ENCODE results near the gene SMYD3.

DNA sequence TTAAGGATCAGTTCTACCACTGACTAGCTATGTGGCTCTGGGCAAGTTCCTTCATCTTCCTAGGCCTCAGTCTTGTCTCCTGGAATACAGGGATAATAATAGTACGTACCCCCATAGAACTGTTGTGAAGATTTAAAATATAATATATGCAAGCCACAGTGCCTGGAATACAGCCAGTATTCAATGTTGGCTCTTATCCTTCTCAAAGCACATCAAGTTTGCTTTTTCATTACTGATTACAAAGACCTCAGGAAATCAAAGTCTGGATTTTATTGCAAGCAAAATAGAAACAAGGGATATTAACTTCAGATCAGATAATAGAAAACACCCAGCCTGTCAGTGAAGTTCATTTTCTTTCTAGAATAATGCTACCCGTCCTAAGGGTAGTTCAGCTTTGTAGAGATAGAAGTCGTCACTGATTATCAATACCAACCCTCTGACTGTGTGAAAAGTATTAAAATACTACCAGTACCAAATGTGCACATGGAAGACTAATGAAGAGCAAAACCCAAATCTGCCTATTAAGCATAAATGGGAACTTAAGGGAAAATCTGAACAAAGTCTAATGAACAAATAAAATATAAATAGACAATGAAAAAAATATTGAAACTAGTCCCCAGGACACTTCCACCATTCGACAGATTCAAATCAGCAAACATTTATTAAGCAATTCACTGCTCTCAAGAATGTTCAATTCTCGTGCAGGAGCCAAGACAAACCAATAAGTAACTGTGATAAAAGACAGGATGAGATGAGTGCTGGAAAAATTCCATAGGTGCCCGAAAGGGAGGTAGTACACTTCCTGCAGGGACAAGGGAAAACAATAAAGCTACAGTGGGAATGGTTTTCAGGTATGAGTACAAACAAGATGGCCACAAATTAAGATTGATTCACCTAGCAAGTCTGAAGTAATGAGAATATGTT lies 206.2 kb downstream of the SMYD3 start:
- TF ChIP-seq, protein P1, sequence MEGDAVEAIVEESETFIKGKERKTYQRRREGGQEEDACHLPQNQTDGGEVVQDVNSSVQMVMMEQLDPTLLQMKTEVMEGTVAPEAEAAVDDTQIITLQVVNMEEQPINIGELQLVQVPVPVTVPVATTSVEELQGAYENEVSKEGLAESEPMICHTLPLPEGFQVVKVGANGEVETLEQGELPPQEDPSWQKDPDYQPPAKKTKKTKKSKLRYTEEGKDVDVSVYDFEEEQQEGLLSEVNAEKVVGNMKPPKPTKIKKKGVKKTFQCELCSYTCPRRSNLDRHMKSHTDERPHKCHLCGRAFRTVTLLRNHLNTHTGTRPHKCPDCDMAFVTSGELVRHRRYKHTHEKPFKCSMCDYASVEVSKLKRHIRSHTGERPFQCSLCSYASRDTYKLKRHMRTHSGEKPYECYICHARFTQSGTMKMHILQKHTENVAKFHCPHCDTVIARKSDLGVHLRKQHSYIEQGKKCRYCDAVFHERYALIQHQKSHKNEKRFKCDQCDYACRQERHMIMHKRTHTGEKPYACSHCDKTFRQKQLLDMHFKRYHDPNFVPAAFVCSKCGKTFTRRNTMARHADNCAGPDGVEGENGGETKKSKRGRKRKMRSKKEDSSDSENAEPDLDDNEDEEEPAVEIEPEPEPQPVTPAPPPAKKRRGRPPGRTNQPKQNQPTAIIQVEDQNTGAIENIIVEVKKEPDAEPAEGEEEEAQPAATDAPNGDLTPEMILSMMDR (IDR thresholded peaks at IDR 0.05; ENCODE audit: insufficient read depth, low read length, poor library complexity, severe bottlenecking): no peak
- TF ChIP-seq EZH2phosphoT487 (conservative IDR thresholded peaks at IDR 0.05; ENCODE audit: low read length): no peak
